ENCODE data around the gene HYAL3.

DNA sequence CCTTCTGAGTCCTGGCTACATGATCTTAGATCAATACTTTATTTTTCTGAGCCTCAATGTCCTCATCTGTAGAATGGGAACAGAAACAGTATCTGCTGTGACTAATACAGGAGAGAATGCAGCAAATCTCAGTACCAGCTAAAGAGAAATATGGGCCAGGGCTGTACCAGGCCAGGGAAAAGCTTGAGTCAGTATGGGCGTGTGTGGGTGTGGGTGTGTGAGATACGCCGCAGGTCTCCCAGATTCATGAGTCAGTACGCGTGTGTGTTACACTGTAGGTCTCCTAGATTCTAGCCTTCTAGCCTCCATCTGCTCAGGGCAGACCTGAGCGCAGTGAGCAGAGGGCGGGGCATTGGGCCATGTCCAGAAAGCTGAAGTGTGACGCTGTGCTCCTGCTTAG is 48.0 kb downstream of the HYAL3 start:
- TF ChIP-seq, protein P1, sequence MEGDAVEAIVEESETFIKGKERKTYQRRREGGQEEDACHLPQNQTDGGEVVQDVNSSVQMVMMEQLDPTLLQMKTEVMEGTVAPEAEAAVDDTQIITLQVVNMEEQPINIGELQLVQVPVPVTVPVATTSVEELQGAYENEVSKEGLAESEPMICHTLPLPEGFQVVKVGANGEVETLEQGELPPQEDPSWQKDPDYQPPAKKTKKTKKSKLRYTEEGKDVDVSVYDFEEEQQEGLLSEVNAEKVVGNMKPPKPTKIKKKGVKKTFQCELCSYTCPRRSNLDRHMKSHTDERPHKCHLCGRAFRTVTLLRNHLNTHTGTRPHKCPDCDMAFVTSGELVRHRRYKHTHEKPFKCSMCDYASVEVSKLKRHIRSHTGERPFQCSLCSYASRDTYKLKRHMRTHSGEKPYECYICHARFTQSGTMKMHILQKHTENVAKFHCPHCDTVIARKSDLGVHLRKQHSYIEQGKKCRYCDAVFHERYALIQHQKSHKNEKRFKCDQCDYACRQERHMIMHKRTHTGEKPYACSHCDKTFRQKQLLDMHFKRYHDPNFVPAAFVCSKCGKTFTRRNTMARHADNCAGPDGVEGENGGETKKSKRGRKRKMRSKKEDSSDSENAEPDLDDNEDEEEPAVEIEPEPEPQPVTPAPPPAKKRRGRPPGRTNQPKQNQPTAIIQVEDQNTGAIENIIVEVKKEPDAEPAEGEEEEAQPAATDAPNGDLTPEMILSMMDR (IDR thresholded peaks at IDR 0.05) = no peak
- no peak for TF ChIP-seq POLR2A (IDR thresholded peaks at IDR 0.05)

Measured in prostate gland (tissue), 2 donors.